Measurements from ENCODE around the gene ARHGAP8.

ARHGAP8 gene

GRCh38 chr22:44880610-44881290 is 128.4 kb downstream of the ARHGAP8 start:
- no peak for ATAC-seq
- no peak overlapping the region for H3K27ac Mint-ChIP-seq
- no peaks in the 10 kb centered on the region for H3K4me1 Mint-ChIP-seq
- no peaks in the 10 kb centered on the region for H3K27me3 Mint-ChIP-seq
- H3K4me3 Mint-ChIP-seq = no peak overlapping the region
- no peak for DNase-seq
- H3K9me3 Mint-ChIP-seq = peaks cover 0 to 4% of the 10 kb centered on the region in 2 donors

GRCh38 chr22:44881624-44882023 is 129.2 kb downstream of the ARHGAP8 start:
- no peak overlapping the region for H3K27ac Mint-ChIP-seq
- H3K27me3 Mint-ChIP-seq = no peaks in the 10 kb centered on the region
- H3K4me1 Mint-ChIP-seq = no peaks in the 10 kb centered on the region
- no peak overlapping the region for H3K4me3 Mint-ChIP-seq
- ATAC-seq (no peak), DNase-seq (no peak)
- peaks cover 0 to 1% of the 10 kb centered on the region in 2 donors for H3K9me3 Mint-ChIP-seq

GRCh38 chr22:44882226-44882905 is 130.0 kb downstream of the ARHGAP8 start:
- H3K4me1 Mint-ChIP-seq = no peaks in the 10 kb centered on the region
- ATAC-seq = no peak
- H3K4me3 Mint-ChIP-seq = no peak overlapping the region
- H3K9me3 Mint-ChIP-seq = no peaks in the 10 kb centered on the region
- DNase-seq = no peak
- no peak overlapping the region for H3K27ac Mint-ChIP-seq
- H3K27me3 Mint-ChIP-seq = no peaks in the 10 kb centered on the region

- Mint-ChIP-seq H3K27me3 (no peaks in the 10 kb centered on the region), H3K4me3 (no peak overlapping the region), H3K9me3 (no peaks in the 10 kb centered on the region), H3K27ac (no peak overlapping the region), H3K4me1 (no peaks in the 10 kb centered on the region)
- ATAC-seq = no peak
- no peak for DNase-seq
These were observed 130.6 kb downstream of the ARHGAP8 start for GRCh38 chr22:44883011-44883421.

- H3K9me3 Mint-ChIP-seq = no peaks in the 10 kb centered on the region
- no peak overlapping the region for H3K27ac Mint-ChIP-seq
- ATAC-seq (no peak), DNase-seq (no peak)
- no peak overlapping the region for H3K4me3 Mint-ChIP-seq
- no peaks in the 10 kb centered on the region for H3K4me1 Mint-ChIP-seq
- H3K27me3 Mint-ChIP-seq = no peaks in the 10 kb centered on the region
These were observed 132.2 kb downstream of the ARHGAP8 start for GRCh38 chr22:44884562-44884961.

- Mint-ChIP-seq H3K27me3 (no peaks in the 10 kb centered on the region), H3K9me3 (no peaks in the 10 kb centered on the region), H3K4me3 (no peak overlapping the region), H3K4me1 (no peaks in the 10 kb centered on the region), H3K27ac (no peak overlapping the region)
- DNase-seq (no peak), ATAC-seq (no peak)
These were observed 132.8 kb downstream of the ARHGAP8 start for GRCh38 chr22:44884968-44885805.

- Mint-ChIP-seq H3K4me1 (no peaks in the 10 kb centered on the region), H3K27me3 (no peaks in the 10 kb centered on the region), H3K27ac (peak overlapping the region in 1 of 2 donors; percentile 70), H3K4me3 (no peak overlapping the region), H3K9me3 (no peaks in the 10 kb centered on the region)
- ATAC-seq (no peak), DNase-seq (no peak)
These were observed 133.5 kb downstream of the ARHGAP8 start for GRCh38 chr22:44885806-44886360.

- no peak for ATAC-seq
- no peaks in the 10 kb centered on the region for H3K27me3 Mint-ChIP-seq
- H3K4me3 Mint-ChIP-seq = no peak overlapping the region
- no peak overlapping the region for H3K27ac Mint-ChIP-seq
- DNase-seq = no peak
- no peaks in the 10 kb centered on the region for H3K4me1 Mint-ChIP-seq
- H3K9me3 Mint-ChIP-seq = no peaks in the 10 kb centered on the region
These were observed 135.6 kb downstream of the ARHGAP8 start for GRCh38 chr22:44887941-44888366.

GRCh38 chr22:44888491-44889254 is 136.3 kb downstream of the ARHGAP8 start:
- DNase-seq (no peak), ATAC-seq (no peak)
- Mint-ChIP-seq H3K4me3 (no peak overlapping the region), H3K27me3 (no peaks in the 10 kb centered on the region), H3K4me1 (no peaks in the 10 kb centered on the region), H3K9me3 (no peaks in the 10 kb centered on the region), H3K27ac (no peak overlapping the region)

GRCh38 chr22:44889255-44889878 is 137.0 kb downstream of the ARHGAP8 start:
- ATAC-seq (no peak), DNase-seq (no peak)
- no peaks in the 10 kb centered on the region for H3K27me3 Mint-ChIP-seq
- no peaks in the 10 kb centered on the region for H3K4me1 Mint-ChIP-seq
- no peak overlapping the region for H3K27ac Mint-ChIP-seq
- no peak overlapping the region for H3K4me3 Mint-ChIP-seq
- H3K9me3 Mint-ChIP-seq = no peaks in the 10 kb centered on the region

- Mint-ChIP-seq H3K27me3 (no peaks in the 10 kb centered on the region), H3K4me3 (no peak overlapping the region), H3K9me3 (no peaks in the 10 kb centered on the region), H3K4me1 (no peaks in the 10 kb centered on the region), H3K27ac (peak overlapping the region in 1 of 2 donors; percentile 27)
- ATAC-seq = no peak
- DNase-seq = no peak
These were observed 138.3 kb downstream of the ARHGAP8 start for GRCh38 chr22:44890416-44891292.

- no peaks in the 10 kb centered on the region for H3K27me3 Mint-ChIP-seq
- H3K9me3 Mint-ChIP-seq = no peaks in the 10 kb centered on the region
- no peak overlapping the region for H3K27ac Mint-ChIP-seq
- DNase-seq (no peak), ATAC-seq (no peak)
- H3K4me1 Mint-ChIP-seq = no peaks in the 10 kb centered on the region
- H3K4me3 Mint-ChIP-seq = no peak overlapping the region
These were observed 138.9 kb downstream of the ARHGAP8 start for GRCh38 chr22:44891293-44891747.

GRCh38 chr22:44891791-44892190 is 139.4 kb downstream of the ARHGAP8 start:
- Mint-ChIP-seq H3K4me3 (no peak overlapping the region), H3K4me1 (no peaks in the 10 kb centered on the region), H3K9me3 (no peaks in the 10 kb centered on the region), H3K27ac (peak overlapping the region in 1 of 2 donors; percentile 46), H3K27me3 (no peaks in the 10 kb centered on the region)
- ATAC-seq (no peak), DNase-seq (no peak)

- no peak overlapping the region for H3K4me3 Mint-ChIP-seq
- H3K27me3 Mint-ChIP-seq = no peaks in the 10 kb centered on the region
- H3K4me1 Mint-ChIP-seq = no peaks in the 10 kb centered on the region
- DNase-seq (no peak), ATAC-seq (no peak)
- H3K27ac Mint-ChIP-seq = peak overlapping the region in 1 of 2 donors; percentile 46
- no peaks in the 10 kb centered on the region for H3K9me3 Mint-ChIP-seq
These were observed 139.9 kb downstream of the ARHGAP8 start for GRCh38 chr22:44892243-44892642.
